NCI-H2081 (cell line): Measurements from ENCODE around the gene DIPK2A.
A peak's percentile ranks its signal among the peaks of the same experiment; 100 is the strongest.

Source experiments
- DNase-seq, 2 experiments: peaks; one replicate each; lab custom pipeline; 2025; lab: John Stamatoyannopoulos, UW

The DIPK2A gene

GRCh38 chr3:143971359-143972154, at the start of gene DIPK2A:
DIPK2A (plus strand) TSS chr3:143971823; CDS start chr3:143972333, 510 bp downstream.
- DNase-seq: peak; percentile 95 to 98

GRCh38 chr3:143924522-143925285, 46.9 kb upstream of the DIPK2A start:
- no peak for DNase-seq

DNA sequence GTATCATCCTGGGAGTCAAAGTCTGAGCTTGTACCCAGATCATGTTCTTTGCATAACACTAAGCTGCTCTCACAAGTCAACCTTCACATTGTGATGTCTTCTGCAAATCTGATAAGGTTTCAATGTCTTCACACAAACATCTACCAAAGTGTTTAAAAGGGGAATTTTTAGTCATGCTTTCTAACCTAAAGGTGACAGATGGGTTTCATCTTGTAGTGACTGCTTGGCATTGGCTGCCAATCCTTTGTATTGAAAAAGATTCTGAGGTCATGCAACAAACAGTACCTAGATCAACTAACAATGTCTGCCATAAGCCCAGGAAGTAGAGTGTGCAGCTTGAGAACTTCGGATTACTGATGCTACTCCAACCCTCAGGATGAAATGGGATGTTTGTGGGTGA, 43.6 kb upstream of the DIPK2A start:
- no peak for DNase-seq

GRCh38 chr3:143928541-143929255, 42.9 kb upstream of the DIPK2A start:
- DNase-seq: no peak

DNA sequence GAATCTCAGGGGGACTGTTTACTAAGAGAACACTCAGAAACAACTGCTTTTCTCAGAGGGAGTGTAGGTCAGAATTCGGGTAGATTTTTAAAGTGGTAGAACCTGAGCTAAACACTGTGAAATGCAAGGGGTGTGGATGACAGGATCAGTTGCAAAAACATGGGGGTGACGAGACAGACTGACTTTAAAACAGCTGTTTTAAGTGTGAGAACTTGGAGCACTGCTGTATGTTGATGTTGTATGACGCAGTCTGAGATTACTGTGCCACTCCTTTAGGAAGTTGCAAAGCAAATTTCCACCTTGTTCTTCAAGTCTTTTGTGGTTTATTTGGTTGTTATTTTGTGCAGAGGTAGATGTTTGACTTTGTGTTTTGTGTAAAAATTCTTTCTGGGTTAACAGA, 36.8 kb upstream of the DIPK2A start:
- no peak for DNase-seq

DNA sequence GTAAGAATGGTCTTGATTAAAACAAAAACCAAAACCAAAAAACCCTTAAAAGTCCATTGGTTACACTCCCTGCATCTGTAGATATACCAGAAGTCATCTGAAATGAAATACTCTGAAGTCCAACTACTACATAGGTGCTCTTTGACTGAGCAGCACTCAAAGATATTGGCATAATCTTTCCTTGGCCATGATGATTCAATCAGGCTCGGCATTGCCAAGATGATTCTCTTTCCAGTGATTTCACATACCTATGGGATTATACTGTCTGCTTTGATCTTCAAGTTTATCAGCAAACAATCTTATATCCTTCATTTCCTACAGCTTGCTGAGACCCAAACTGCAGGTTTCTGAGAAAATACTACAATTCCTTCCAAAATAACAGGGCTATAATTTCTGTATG, 35.9 kb upstream of the DIPK2A start:
- DNase-seq: no peak

GRCh38 chr3:143950810-143951209, 20.8 kb upstream of the DIPK2A start:
- DNase-seq: no peak

DNA sequence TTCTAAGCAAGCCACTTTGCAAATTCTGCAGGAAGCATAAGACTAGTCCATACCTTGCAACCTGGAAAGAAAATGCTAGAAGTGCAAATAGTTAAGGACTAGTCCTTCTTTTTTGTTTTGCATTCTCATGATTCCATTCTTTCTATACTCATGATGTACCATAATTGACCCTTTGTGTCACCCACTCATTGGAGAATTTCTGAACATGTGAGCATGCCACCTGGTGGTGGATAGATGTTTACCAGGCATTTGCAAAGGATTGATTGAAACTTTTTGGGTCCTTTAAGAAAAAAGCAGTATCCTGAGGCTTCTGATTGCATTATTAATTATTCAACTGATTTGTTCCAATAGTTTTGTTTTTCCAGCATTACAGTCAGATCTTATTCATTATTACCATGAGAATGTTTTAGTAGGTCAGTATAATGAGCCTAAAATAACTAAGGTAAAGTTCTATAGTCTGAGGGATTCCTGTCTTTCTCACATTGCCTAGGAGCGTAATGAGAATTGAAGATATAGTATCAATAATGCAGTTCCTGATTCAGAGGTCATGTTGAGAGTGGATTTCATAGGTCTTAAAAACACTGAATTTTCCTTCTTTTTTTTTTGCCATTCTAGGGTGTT, 20.2 kb upstream of the DIPK2A start:
- DNase-seq: peak; percentile 26 to 52

DNA sequence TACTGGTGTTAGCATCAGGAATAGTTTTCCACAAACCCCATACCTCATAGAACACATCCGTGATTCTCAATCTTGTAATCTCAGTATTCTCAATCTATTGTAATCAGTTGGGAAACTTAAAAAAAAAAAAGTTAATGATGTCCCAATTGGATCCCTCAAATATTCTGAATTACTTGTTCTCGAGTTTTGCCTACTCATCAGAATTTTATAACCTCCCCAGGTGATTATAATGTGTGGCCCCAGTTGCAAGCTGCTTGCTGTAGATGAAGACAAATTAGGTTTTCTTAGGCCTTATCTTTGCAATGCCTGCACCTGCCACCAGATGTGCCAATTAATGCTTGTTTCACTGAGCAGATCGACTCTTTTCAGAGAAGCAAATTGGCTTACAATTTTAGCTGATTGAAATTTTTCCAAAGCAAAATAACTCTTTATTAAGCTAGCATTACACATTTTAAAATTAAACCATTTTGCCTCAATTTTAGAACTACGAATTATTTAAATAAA, 19.0 kb upstream of the DIPK2A start:
- no peak for DNase-seq

- DNase-seq: no peak
These were observed 16.5 kb upstream of the DIPK2A start for GRCh38 chr3:143955113-143955512.

GRCh38 chr3:143956838-143957237, 14.8 kb upstream of the DIPK2A start:
- no peak for DNase-seq

- DNase-seq: no peak
These were observed 14.2 kb upstream of the DIPK2A start for GRCh38 chr3:143957453-143957852.

DNA sequence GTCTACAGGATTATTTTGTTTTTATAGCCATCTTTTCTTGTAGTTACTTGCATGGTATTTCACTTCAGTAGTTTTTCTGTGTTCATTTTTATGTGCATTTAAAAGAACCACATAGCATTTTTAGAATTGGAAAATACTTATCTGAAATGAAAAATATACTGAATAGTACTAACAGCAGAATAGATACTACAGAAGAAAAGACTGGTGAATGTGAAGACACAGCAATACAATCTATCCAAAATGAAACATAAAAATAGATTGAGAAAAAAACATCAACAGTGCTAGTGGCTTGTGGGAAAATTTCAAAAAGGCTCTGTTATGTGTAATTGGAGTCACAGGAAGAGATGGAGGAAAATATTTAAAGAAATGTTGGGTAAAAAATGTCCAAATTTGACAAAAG, 12.7 kb upstream of the DIPK2A start:
- no peak for DNase-seq

DNA sequence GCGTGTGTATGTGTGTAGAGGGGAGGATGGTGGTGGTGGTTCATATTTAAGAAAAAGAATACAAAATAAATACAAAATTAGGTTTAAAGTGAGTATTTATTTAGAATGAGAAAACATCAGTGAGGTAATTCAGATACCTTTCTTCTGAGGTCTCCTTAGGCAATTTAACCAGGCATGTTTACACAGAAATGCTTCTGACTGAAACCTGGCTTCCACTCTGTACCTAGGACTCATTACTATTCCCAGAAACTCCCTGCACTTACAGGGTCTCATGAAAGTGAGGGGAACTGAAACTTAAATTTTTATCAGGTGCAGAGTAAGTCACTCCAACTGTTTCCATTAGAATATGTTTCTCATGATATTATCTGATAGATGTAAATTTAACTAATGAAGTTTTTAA, 10.3 kb upstream of the DIPK2A start:
- no peak for DNase-seq

- no peak for DNase-seq
These were observed 7.7 kb upstream of the DIPK2A start for GRCh38 chr3:143963946-143964345.

GRCh38 chr3:143970773-143971358, 757 bp upstream of the DIPK2A start:
- peak; percentile 66 to 78 for DNase-seq

GRCh38 chr3:143972155-143972504, 507 bp downstream of the DIPK2A start:
- no peak for DNase-seq

- DNase-seq: peak; percentile 73 to 86
These were observed 1.1 kb downstream of the DIPK2A start for GRCh38 chr3:143972505-143973258.

- DNase-seq: peak; percentile 75 to 85
These were observed 1.8 kb downstream of the DIPK2A start for GRCh38 chr3:143973259-143974021.
